Right lobe of liver (tissue), 4 donors: ENCODE measurements around the gene NAXD.

Experiments
- CTCF ChIP-seq, 4 donors: fragments of 200-600 bp in 3 of 4; fragments of 450-650 bp in 1 of 4; IDR thresholded peaks; one replicate each; pipeline versions ENCODE4 v1.5.1 to v1.8.0; 2016 to 2022; ENCODE audit warnings: antibody characterized with exemption in 4 of 4, mild to moderate bottlenecking in 2 of 4
- POLR2A ChIP-seq: fragments of 450-650 bp; IDR thresholded peaks from one replicate; pipeline ENCODE4 v1.6.1; 2017; ENCODE audit warnings: antibody characterized with exemption, mild to moderate bottlenecking
- donor health status: DM: no; HTN: no; CAD: no.
- donor health status: DM: no; HTN: no; CAD: no.
- donor health status: DM: no; HTN: yes; CAD: no.

- no peak for TF ChIP-seq CTCF (IDR thresholded peaks at IDR 0.05)
- TF ChIP-seq POLR2A: no peak
Observed at GRCh38 chr13:110641055-110642015, 26.0 kb downstream of the NAXD start.
